Upper lobe of left lung (tissue), 6 donors: ENCODE data around the gene DNAJB1. TPM values are rescaled to one million over a fixed set of nuclear protein-coding genes. Genes with fewer than 3 reads are reported as not detected.
A peak's percentile ranks its signal among the peaks of the same experiment; 100 is the strongest.

Source experiments
- ATAC-seq, 2 donors: fragments of 200-7000 bp; cut with Tn5 transposase; one replicate each; pipeline ENCODE4 v1.9.1; 2022; ENCODE audit warnings: mild to moderate bottlenecking in 2 of 2, moderate library complexity in 2 of 2; ENCODE audit not compliant: low FRiP score in 2 of 2
- DNase-seq, 2 donors: peaks; one replicate each; pipeline ENCODE4 v3.0.0-alpha.2; 2019 to 2020
- H3K27ac ChIP-seq, 4 donors: fragments of 200-600 bp; sonication (generic); one replicate each; pipeline ENCODE4 v1.5.1; 2016 to 2019
- H3K27me3 ChIP-seq, 4 donors: fragments of 200-600 bp; sonication (generic); one replicate each; pipeline ENCODE4 v1.5.1; 2017 to 2019
- H3K36me3 ChIP-seq, 4 donors: fragments of 200-600 bp; sonication (generic); one replicate each; pipeline ENCODE4 v1.5.1; 2016 to 2019
- H3K4me1 ChIP-seq, 4 donors: fragments of 200-600 bp; sonication (generic); one replicate each; pipeline ENCODE4 v1.5.1; 2018 to 2019
- H3K4me3 ChIP-seq, 4 donors: fragments of 200-600 bp; sonication (generic); one replicate each; pipeline ENCODE4 v1.5.1; 2017 to 2019; ENCODE audit warnings: mild to moderate bottlenecking in 2 of 4, moderate library complexity in 1 of 4
- H3K9me3 ChIP-seq, 4 donors: fragments of 200-600 bp; sonication (generic); one replicate each; pipeline ENCODE4 v1.5.1; 2018 to 2019
- EP300 ChIP-seq, 4 donors: sonication (generic); formaldehyde crosslinking; IDR thresholded peaks; one replicate each; pipeline ENCODE4 v1.5.1; 2017; ENCODE audit warnings: antibody characterized with exemption in 4 of 4, control low read depth in 2 of 4
- POLR2A ChIP-seq, 4 donors: fragments of 450-650 bp; IDR thresholded peaks; one replicate each; pipeline ENCODE4 v1.5.1; 2016 to 2017; ENCODE audit warnings: antibody characterized with exemption in 4 of 4, mild to moderate bottlenecking in 2 of 4
- POLR2AphosphoS5 ChIP-seq, 2 donors: sonication (generic); formaldehyde crosslinking; IDR thresholded peaks; one replicate each; pipeline ENCODE4 v1.5.1; 2017; ENCODE audit warnings: antibody characterized with exemption in 2 of 2
- WGBS, 2 donors: methylation state at CpG; one replicate each; pipeline ENCODE4 v1.1.5; 2017 to 2018; 5-methylcytosine and 5-hydroxymethylcytosine counted together
- total RNA-seq, 6 donors: library from RNA; depleted of rRNA in 4 of 6; stranded (reverse); fragments of >200 nt in 4 of 6; gene quantifications; one replicate each; pipeline versions ENCODE4 v1.1.0 to v1.2.1, GENCODE V29; 2016 to 2021
- TF ChIP-seq, protein P1 (sequence below), 6 experiments: fragments of 450-650 bp in 4 of 6; fragments of 200-600 bp in 2 of 6; sonication (generic) in 2 of 6; IDR thresholded peaks; one replicate each; pipeline ENCODE4 v1.5.1; 2016 to 2019; ENCODE audit warnings: antibody characterized with exemption in 6 of 6
- donor health status: DM: no; HTN: no; CAD: no; lungs with moderate emphysema.
- donor health status: DM: no; HTN: yes; CAD: no; lungs with severe emphysema.

DNAJB1 gene
- total RNA-seq, 6 donors from 2014 or later: 33.5 to 137 (median 101) TPM

DNA sequence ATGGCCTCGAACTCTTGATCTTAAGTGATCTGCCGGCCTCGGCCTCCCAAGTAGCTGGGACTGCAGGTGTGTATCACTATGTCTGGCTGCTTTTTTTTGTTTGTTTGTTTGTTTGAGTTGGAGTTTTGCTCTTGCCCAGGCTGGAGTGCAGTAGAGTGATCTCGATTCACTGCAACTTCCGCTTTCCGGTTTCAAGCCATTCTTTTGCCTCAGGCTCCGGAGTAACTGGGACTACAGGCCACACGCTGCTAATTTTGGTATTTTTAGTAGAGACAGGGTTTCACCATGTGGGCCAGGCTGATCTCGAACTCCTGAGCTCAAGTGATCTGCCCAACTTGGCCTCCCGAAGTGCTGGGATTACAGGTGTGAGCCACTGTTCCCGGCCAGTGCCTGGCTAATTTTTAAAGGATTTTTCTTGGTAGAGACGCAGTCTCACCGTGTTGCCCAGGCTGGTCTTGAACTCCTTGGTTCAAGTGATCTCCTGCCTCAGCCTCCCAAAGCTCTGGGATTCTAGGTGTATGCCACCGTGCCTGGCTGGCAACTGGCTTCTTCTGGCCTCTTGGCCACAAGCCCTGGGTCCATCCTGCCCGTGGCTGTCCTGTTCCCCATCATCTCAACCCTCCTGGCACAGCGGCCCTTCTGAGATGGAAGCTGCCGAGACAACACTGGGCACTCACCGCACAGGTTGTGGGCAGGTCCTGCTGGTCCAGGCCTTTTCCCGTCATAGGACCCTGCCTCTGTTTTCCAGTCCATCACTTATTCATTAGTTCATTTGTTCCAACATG is 22.7 kb upstream of the DNAJB1 start:
- no peaks in the 10 kb centered on the region for H3K27me3 ChIP-seq
- H3K4me1 ChIP-seq: peaks cover 10 to 39% (median 21%) of the 10 kb centered on the region in 4 donors
- no peak overlapping the region for H3K4me3 ChIP-seq
- H3K27ac ChIP-seq: no peak overlapping the region
- DNase-seq: peak in 1 of 2 donors; percentile 15
- WGBS, 2 donors: 93 to 96% methylated on average over 16 to 19 of the region's 19 CpGs
- peaks cover 0 to 5% (median 0%) of the 10 kb centered on the region in 4 donors for H3K36me3 ChIP-seq
- TF ChIP-seq, protein P1, sequence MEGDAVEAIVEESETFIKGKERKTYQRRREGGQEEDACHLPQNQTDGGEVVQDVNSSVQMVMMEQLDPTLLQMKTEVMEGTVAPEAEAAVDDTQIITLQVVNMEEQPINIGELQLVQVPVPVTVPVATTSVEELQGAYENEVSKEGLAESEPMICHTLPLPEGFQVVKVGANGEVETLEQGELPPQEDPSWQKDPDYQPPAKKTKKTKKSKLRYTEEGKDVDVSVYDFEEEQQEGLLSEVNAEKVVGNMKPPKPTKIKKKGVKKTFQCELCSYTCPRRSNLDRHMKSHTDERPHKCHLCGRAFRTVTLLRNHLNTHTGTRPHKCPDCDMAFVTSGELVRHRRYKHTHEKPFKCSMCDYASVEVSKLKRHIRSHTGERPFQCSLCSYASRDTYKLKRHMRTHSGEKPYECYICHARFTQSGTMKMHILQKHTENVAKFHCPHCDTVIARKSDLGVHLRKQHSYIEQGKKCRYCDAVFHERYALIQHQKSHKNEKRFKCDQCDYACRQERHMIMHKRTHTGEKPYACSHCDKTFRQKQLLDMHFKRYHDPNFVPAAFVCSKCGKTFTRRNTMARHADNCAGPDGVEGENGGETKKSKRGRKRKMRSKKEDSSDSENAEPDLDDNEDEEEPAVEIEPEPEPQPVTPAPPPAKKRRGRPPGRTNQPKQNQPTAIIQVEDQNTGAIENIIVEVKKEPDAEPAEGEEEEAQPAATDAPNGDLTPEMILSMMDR (IDR thresholded peaks at IDR 0.05): no peak
- no peak for TF ChIP-seq POLR2A (IDR thresholded peaks at IDR 0.05)
- TF ChIP-seq EP300 (IDR thresholded peaks at IDR 0.05): no peak
- TF ChIP-seq POLR2AphosphoS5 (IDR thresholded peaks at IDR 0.05): no peak
- ATAC-seq: no peak
- no peaks in the 10 kb centered on the region for H3K9me3 ChIP-seq

DNA sequence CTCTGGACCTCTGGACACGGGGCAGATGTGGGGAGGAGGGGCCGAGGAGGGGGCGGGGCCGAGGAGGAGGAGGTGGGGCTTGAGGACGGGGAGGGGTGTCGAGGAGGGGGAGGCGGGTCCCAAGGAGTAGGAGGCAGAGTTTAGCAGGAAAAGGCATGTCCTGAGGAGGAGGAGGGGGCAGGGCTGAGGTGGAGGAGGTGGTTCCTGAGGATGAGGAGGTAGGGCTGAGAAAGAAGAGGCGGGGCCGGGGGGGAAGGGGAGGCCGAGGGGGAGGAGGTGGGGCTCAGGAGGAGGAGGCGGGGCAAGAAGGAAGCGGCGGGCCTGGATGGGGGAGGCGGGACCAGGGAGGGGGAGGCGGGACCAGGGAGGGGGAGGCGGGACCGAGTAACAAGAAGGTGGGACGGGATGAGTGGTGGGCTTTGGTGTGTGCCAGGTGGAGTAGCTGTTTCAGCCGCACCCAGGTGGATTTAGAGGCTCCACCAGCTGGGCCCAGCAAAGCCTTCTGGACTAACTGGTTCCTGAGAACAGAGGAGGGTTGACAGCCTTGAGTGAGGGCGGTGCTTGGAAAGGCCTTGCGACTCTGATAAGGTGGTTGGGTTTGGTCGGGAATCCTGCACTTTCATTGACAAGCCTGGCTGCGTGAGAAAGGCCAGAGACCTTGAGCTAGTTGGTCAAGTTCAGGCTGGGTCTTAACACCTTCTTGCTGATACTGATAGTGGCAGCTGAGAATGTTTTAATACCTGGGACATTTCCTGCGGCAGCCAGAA is 18.9 kb upstream of the DNAJB1 start:
- Histone ChIP-seq H3K36me3 (peaks cover 0 to 8% (median 2%) of the 10 kb centered on the region in 4 donors), H3K9me3 (no peaks in the 10 kb centered on the region), H3K27ac (peak overlapping the region in 3 of 4 donors; percentile 1 to 52 (median 18)), H3K4me3 (peak overlapping the region in 3 of 4 donors; percentile 18 to 31 (median 29)), H3K27me3 (no peaks in the 10 kb centered on the region), H3K4me1 (peaks cover 5 to 20% (median 12%) of the 10 kb centered on the region in 4 donors)
- ATAC-seq: peak; percentile 85 to 92
- no peak for TF ChIP-seq EP300 (IDR thresholded peaks at IDR 0.05)
- peak in 1 of 2 donors; percentile 60 for TF ChIP-seq POLR2AphosphoS5 (IDR thresholded peaks at IDR 0.05)
- DNase-seq: peak; percentile 86 to 93
- 23 to 37% methylated on average over 20 to 23 of the region's 24 CpGs for WGBS, 2 donors

DNA sequence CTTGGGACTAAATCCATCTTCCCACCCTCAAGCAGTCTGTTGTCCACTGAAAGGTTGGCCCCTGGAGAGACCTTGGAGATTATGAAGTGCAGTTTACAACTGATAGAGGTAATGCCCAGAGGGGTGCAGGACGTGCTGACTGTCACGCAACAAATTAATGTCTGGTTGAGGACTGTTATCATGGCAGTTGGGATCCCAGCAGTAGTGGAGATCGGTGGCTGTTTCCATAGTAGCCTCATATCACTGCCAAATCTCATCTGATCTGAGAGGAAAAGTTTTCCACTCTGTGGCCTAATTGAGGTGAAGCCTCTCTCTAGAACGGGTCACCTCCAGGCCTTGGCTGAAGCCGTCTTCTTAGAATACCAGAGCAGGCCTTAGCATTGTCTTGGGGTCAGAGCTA is 15.3 kb upstream of the DNAJB1 start:
- ATAC-seq (no peak), DNase-seq (no peak)
- H3K4me1 ChIP-seq: peaks cover 19 to 45% (median 26%) of the 10 kb centered on the region in 4 donors
- H3K36me3 ChIP-seq: peaks cover 0 to 4% (median 2%) of the 10 kb centered on the region in 4 donors
- H3K9me3 ChIP-seq: no peaks in the 10 kb centered on the region
- H3K27me3 ChIP-seq: no peaks in the 10 kb centered on the region
- WGBS, 2 donors: 91 to 94% methylated on average over 5 of the region's 5 CpGs
- no peak overlapping the region for H3K27ac ChIP-seq
- no peak overlapping the region for H3K4me3 ChIP-seq
- TF ChIP-seq POLR2AphosphoS5 (IDR thresholded peaks at IDR 0.05) (no peak), POLR2A (IDR thresholded peaks at IDR 0.05) (no peak), EP300 (IDR thresholded peaks at IDR 0.05) (no peak)
- TF ChIP-seq, protein P1 (IDR thresholded peaks at IDR 0.05): no peak

DNA sequence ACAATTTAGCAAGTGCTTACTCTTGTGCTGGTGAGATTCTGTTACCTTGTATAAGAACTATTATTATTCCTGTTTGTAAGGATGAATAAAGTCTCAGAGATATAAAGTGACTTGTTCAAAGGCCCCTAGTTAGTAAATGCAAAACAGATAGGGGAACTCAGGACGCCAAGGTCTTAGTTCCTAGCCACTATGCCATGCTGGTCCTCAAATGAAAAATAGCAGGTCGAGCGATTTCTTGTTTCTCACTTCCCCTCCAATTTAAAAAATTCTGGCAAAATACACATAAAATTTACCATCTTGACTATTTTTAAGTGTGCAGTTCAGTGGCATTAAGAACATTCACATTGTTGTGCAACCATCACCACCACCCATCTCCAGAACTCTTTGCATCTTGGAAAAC is 12.3 kb upstream of the DNAJB1 start:
- no peaks in the 10 kb centered on the region for H3K9me3 ChIP-seq
- peaks cover 11 to 30% (median 16%) of the 10 kb centered on the region in 4 donors for H3K4me1 ChIP-seq
- TF ChIP-seq POLR2A (IDR thresholded peaks at IDR 0.05) (no peak), POLR2AphosphoS5 (IDR thresholded peaks at IDR 0.05) (no peak), EP300 (IDR thresholded peaks at IDR 0.05) (no peak)
- TF ChIP-seq, protein P1 (IDR thresholded peaks at IDR 0.05): no peak
- peaks cover 0 to 4% (median 2%) of the 10 kb centered on the region in 4 donors for H3K36me3 ChIP-seq
- no peak for ATAC-seq
- DNase-seq: no peak
- 44 to 51% methylated on average over 3 of the region's 3 CpGs for WGBS, 2 donors
- H3K27me3 ChIP-seq: no peaks in the 10 kb centered on the region
- peak overlapping the region; percentile 91 to 97 (median 91) for H3K27ac ChIP-seq
- H3K4me3 ChIP-seq: peak overlapping the region in 3 of 4 donors; percentile 57 to 90 (median 75)

DNA sequence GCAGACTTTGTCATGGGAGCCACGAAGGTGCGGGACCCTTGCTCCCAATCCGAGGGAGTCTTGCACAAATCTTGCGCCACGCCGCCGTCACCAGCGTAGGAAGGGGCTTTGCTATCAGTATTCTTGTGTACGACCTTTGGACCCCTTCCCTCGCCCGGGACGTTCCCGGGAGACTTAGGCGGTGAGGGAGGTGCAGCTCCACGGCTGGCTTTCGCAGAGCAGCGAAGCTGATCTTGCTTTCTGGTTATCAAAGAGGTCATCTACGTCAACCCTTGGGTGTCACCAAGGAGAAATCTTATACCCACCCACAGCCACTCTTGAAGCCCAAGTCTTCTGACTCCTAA is 11.8 kb upstream of the DNAJB1 start:
- H3K27me3 ChIP-seq: no peaks in the 10 kb centered on the region
- TF ChIP-seq POLR2AphosphoS5 (IDR thresholded peaks at IDR 0.05) (no peak), POLR2A (IDR thresholded peaks at IDR 0.05) (no peak), EP300 (IDR thresholded peaks at IDR 0.05) (no peak)
- TF ChIP-seq, protein P1 (IDR thresholded peaks at IDR 0.05): no peak
- H3K36me3 ChIP-seq: peaks cover 0 to 4% (median 2%) of the 10 kb centered on the region in 4 donors
- H3K4me3 ChIP-seq: peak overlapping the region; percentile 57 to 90 (median 76)
- H3K9me3 ChIP-seq: no peaks in the 10 kb centered on the region
- peak overlapping the region; percentile 91 to 97 (median 91) for H3K27ac ChIP-seq
- DNase-seq: no peak
- 0 to 1% methylated on average over 17 to 18 of the region's 18 CpGs for WGBS, 2 donors
- peaks cover 11 to 30% (median 16%) of the 10 kb centered on the region in 4 donors for H3K4me1 ChIP-seq
- peak in 1 of 2 donors; percentile 3 for ATAC-seq
